Vagina (tissue), 2 donors: ENCODE results near the gene MAP2K5.

ENCODE experiments used
- POLR2A ChIP-seq, 2 donors: fragments of 450-650 bp; IDR thresholded peaks; one replicate each; pipeline ENCODE4 v1.6.1; 2017; ENCODE audit warnings: antibody characterized with exemption in 2 of 2, mild to moderate bottlenecking in 2 of 2, moderate library complexity in 2 of 2
- POLR2AphosphoS5 ChIP-seq, 2 donors: sonication (generic); formaldehyde crosslinking; IDR thresholded peaks; one replicate each; pipeline ENCODE4 v1.9.0; 2017; ENCODE audit warnings: antibody characterized with exemption in 2 of 2, mild to moderate bottlenecking in 2 of 2, low read depth in 1 of 2; ENCODE audit not compliant: insufficient read depth in 1 of 2
- TF ChIP-seq, protein P1 (sequence below), 3 experiments: fragments of 450-650 bp in 2 of 3; fragments of 200-600 bp in 1 of 3; sonication (generic) in 1 of 3; IDR thresholded peaks; one replicate each; pipeline ENCODE4 v1.5.1; 2017 to 2019; ENCODE audit warnings: antibody characterized with exemption in 3 of 3, mild to moderate bottlenecking in 2 of 3, moderate library complexity in 2 of 3

DNA sequence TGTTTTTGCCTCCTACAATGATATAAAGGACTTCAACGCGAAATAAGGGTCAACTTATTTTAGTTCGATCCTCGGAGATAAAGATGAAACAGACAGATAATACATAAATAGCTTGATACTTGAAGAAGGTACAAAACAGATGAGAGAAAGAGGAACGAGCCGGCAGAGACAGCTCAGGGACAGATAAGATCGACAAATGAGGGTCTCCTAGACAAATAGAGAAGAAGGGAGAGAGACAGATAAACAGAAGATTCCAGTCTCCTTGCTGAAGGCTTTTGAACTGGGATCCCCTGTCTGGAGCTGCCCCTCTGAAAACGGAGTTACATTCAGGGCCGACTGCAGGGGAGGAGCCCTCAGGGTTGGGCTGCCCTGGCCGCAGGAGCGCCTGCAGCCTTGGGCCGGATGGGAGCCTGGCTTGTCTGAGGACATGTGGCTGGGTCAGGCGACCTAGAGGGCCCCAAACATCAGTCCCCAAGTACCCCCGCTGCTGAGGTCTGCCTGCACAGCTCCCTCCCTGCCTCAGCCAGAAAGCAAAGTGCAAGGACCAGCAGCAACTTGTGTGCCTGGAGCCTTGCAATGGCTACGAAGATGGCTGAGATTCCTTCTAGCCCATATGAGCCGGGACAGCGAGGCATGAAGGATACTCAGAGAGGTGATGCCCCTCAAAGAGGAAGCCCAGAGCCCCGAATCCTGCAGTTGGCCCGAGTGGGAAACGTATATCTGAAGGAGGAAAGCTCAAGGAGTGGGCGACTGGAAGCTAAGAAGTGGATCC lies 281.9 kb downstream of the MAP2K5 start:
- TF ChIP-seq, protein P1, sequence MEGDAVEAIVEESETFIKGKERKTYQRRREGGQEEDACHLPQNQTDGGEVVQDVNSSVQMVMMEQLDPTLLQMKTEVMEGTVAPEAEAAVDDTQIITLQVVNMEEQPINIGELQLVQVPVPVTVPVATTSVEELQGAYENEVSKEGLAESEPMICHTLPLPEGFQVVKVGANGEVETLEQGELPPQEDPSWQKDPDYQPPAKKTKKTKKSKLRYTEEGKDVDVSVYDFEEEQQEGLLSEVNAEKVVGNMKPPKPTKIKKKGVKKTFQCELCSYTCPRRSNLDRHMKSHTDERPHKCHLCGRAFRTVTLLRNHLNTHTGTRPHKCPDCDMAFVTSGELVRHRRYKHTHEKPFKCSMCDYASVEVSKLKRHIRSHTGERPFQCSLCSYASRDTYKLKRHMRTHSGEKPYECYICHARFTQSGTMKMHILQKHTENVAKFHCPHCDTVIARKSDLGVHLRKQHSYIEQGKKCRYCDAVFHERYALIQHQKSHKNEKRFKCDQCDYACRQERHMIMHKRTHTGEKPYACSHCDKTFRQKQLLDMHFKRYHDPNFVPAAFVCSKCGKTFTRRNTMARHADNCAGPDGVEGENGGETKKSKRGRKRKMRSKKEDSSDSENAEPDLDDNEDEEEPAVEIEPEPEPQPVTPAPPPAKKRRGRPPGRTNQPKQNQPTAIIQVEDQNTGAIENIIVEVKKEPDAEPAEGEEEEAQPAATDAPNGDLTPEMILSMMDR (IDR thresholded peaks at IDR 0.05): no peak
- TF ChIP-seq POLR2A (IDR thresholded peaks at IDR 0.05) (no peak), POLR2AphosphoS5 (IDR thresholded peaks at IDR 0.05; ENCODE audit: insufficient read depth in 1 of 2, low read depth in 1 of 2) (no peak)
